ENCODE measurements around the gene MAPRE2.

MAPRE2 gene

DNA sequence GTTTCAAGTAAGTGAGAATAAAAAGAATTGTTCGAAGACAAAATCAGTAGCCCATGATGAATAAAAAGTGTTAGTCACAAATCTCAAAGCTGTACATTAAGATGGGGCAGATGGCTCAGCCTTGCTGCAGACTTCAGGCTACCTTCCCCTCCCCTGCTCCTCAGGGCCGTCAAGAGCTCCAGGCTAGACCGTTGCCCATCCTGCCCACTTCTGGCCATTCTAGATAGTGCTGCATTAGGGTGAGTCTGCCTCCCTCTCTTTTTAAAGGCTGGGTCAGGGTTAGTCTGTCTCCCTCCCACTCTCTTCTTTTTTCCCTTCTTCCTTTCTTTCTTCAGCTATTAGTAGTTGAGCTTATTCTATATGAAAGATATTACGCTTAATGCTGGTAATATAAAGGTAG, 86.0 kb downstream of the MAPRE2 start:
- no peak overlapping the region for H4K91ac ChIP-seq (ENCODE audit: low read length)
- H2BK120ac ChIP-seq (ENCODE audit: low read depth, low read length), result no peak overlapping the region
- no peak overlapping the region for H3K18ac ChIP-seq (ENCODE audit: low read depth in 1 of 2, low read length in 2 of 2)
- H2BK5ac ChIP-seq (ENCODE audit: low read depth, low read length, poor library complexity, severe bottlenecking), result no peak overlapping the region
- H3K4me2 ChIP-seq (ENCODE audit: low read length, poor library complexity, severe bottlenecking), result no peak overlapping the region
- H4K8ac ChIP-seq (ENCODE audit: low read length), result no peak overlapping the region
- no peak overlapping the region for H3K23ac ChIP-seq (ENCODE audit: low read length in 2 of 2)
- no peaks in the 10 kb centered on the region for H3K27me3 ChIP-seq (ENCODE audit: control insufficient read depth in 1 of 2, insufficient read depth in 1 of 2, low read length in 2 of 2)
- no peak overlapping the region for H3K9ac ChIP-seq (ENCODE audit: low read length)
- no peak overlapping the region for H2BK12ac ChIP-seq (ENCODE audit: low read length in 2 of 2)
- H2BK15ac ChIP-seq (ENCODE audit: low read depth, poor library complexity, severe bottlenecking), result no peak overlapping the region
- peaks cover 3% of the 10 kb centered on the region for H3K4me1 ChIP-seq (ENCODE audit: control insufficient read depth, insufficient read depth, low read depth, low read length)
- H2AFZ ChIP-seq (ENCODE audit: low read depth, low read length), result no peak overlapping the region
- no peak for DNase-seq
- H3K27ac ChIP-seq (ENCODE audit: low read length, poor library complexity, severe bottlenecking), result no peak overlapping the region
- H3K36me3 ChIP-seq (ENCODE audit: control insufficient read depth in 1 of 2, insufficient read depth in 2 of 2, low read depth in 1 of 2, low read length in 2 of 2), result peaks cover 14 to 25% of the 10 kb centered on the region in 2 experiments
- no peak overlapping the region for H3K4ac ChIP-seq (ENCODE audit: low read depth in 1 of 2, low read length in 2 of 2)
- H2AK5ac ChIP-seq (ENCODE audit: low read length, severe bottlenecking), result no peak overlapping the region
- no peak overlapping the region for H3K4me3 ChIP-seq (ENCODE audit: insufficient read depth in 1 of 2, low read depth in 1 of 2, low read length in 2 of 2)
- WGBS, result 64% methylated on average over 3 of the region's 4 CpGs
- peaks cover 15% of the 10 kb centered on the region for H3K79me1 ChIP-seq (replicated peaks; ENCODE audit: low read length, poor library complexity, severe bottlenecking)
- no peaks in the 10 kb centered on the region for H3K9me3 ChIP-seq (ENCODE audit: control insufficient read depth, low read length)
- H3K14ac ChIP-seq (ENCODE audit: low read length in 2 of 2), result no peak overlapping the region

DNA sequence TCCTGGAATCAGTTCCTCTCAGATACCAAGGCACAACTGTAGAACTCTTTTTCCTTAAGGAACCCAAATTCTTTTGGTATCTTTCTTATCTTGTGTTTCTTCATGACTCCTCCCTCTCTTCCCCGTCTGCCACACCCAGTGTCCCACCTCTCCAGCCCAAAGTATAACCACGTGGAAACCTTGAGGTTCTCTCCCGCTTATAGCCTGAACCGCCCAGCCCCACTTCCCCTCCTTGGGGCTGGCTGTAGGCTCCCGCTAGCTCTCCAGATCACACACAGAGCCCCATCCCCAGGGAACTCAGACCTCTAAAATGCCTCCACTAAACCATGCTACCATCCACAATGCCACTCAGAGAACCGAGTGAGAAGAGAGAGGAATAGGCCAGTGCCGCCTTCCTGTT, 87.5 kb downstream of the MAPRE2 start:
- Histone ChIP-seq H3K4me3 (ENCODE audit: insufficient read depth in 1 of 2, low read depth in 1 of 2, low read length in 2 of 2) (no peak overlapping the region), H3K27ac (ENCODE audit: low read length, poor library complexity, severe bottlenecking) (no peak overlapping the region), H3K23ac (ENCODE audit: low read length in 2 of 2) (no peak overlapping the region), H2BK15ac (ENCODE audit: low read depth, poor library complexity, severe bottlenecking) (no peak overlapping the region), H4K8ac (ENCODE audit: low read length) (no peak overlapping the region), H3K27me3 (ENCODE audit: control insufficient read depth in 1 of 2, insufficient read depth in 1 of 2, low read length in 2 of 2) (no peaks in the 10 kb centered on the region), H2AFZ (ENCODE audit: low read depth, low read length) (no peak overlapping the region), H2BK120ac (ENCODE audit: low read depth, low read length) (no peak overlapping the region), H4K91ac (ENCODE audit: low read length) (no peak overlapping the region), H3K4ac (ENCODE audit: low read depth in 1 of 2, low read length in 2 of 2) (no peak overlapping the region), H3K4me2 (ENCODE audit: low read length, poor library complexity, severe bottlenecking) (no peak overlapping the region), H2BK12ac (ENCODE audit: low read length in 2 of 2) (no peak overlapping the region), H3K79me1 (replicated peaks; ENCODE audit: low read length, poor library complexity, severe bottlenecking) (peaks cover 7% of the 10 kb centered on the region), H3K9ac (ENCODE audit: low read length) (no peak overlapping the region), H3K14ac (ENCODE audit: low read length in 2 of 2) (no peak overlapping the region), H3K4me1 (ENCODE audit: control insufficient read depth, insufficient read depth, low read depth, low read length) (no peaks in the 10 kb centered on the region), H3K36me3 (ENCODE audit: control insufficient read depth in 1 of 2, insufficient read depth in 2 of 2, low read depth in 1 of 2, low read length in 2 of 2) (peaks cover 17 to 39% of the 10 kb centered on the region in 2 experiments), H3K9me3 (ENCODE audit: control insufficient read depth, low read length) (no peaks in the 10 kb centered on the region), H3K18ac (ENCODE audit: low read depth in 1 of 2, low read length in 2 of 2) (no peak overlapping the region), H2AK5ac (ENCODE audit: low read length, severe bottlenecking) (no peak overlapping the region), H2BK5ac (ENCODE audit: low read depth, low read length, poor library complexity, severe bottlenecking) (no peak overlapping the region)
- DNase-seq, result no peak
- 91% methylated on average over 7 of the region's 7 CpGs for WGBS

- Histone ChIP-seq H3K27me3 (ENCODE audit: control insufficient read depth in 1 of 2, insufficient read depth in 1 of 2, low read length in 2 of 2) (no peaks in the 10 kb centered on the region), H3K4me2 (ENCODE audit: low read length, poor library complexity, severe bottlenecking) (no peak overlapping the region), H2BK12ac (ENCODE audit: low read length in 2 of 2) (no peak overlapping the region), H4K8ac (ENCODE audit: low read length) (no peak overlapping the region), H3K23ac (ENCODE audit: low read length in 2 of 2) (no peak overlapping the region), H3K4ac (ENCODE audit: low read depth in 1 of 2, low read length in 2 of 2) (no peak overlapping the region), H3K9me3 (ENCODE audit: control insufficient read depth, low read length) (no peaks in the 10 kb centered on the region), H2BK5ac (ENCODE audit: low read depth, low read length, poor library complexity, severe bottlenecking) (no peak overlapping the region), H3K14ac (ENCODE audit: low read length in 2 of 2) (no peak overlapping the region), H3K79me1 (replicated peaks; ENCODE audit: low read length, poor library complexity, severe bottlenecking) (peaks cover 3% of the 10 kb centered on the region), H2BK120ac (ENCODE audit: low read depth, low read length) (no peak overlapping the region), H4K91ac (ENCODE audit: low read length) (no peak overlapping the region), H2BK15ac (ENCODE audit: low read depth, poor library complexity, severe bottlenecking) (no peak overlapping the region), H3K36me3 (ENCODE audit: control insufficient read depth in 1 of 2, insufficient read depth in 2 of 2, low read depth in 1 of 2, low read length in 2 of 2) (peaks cover 19 to 44% of the 10 kb centered on the region in 2 experiments), H3K9ac (ENCODE audit: low read length) (no peak overlapping the region), H3K18ac (ENCODE audit: low read depth in 1 of 2, low read length in 2 of 2) (no peak overlapping the region), H3K27ac (ENCODE audit: low read length, poor library complexity, severe bottlenecking) (no peak overlapping the region), H2AK5ac (ENCODE audit: low read length, severe bottlenecking) (no peak overlapping the region), H2AFZ (ENCODE audit: low read depth, low read length) (no peak overlapping the region), H3K4me3 (ENCODE audit: insufficient read depth in 1 of 2, low read depth in 1 of 2, low read length in 2 of 2) (no peak overlapping the region), H3K4me1 (ENCODE audit: control insufficient read depth, insufficient read depth, low read depth, low read length) (no peaks in the 10 kb centered on the region)
- no peak for DNase-seq
These were observed 89.0 kb downstream of the MAPRE2 start for GRCh38 chr18:35130236-35130635.

DNA sequence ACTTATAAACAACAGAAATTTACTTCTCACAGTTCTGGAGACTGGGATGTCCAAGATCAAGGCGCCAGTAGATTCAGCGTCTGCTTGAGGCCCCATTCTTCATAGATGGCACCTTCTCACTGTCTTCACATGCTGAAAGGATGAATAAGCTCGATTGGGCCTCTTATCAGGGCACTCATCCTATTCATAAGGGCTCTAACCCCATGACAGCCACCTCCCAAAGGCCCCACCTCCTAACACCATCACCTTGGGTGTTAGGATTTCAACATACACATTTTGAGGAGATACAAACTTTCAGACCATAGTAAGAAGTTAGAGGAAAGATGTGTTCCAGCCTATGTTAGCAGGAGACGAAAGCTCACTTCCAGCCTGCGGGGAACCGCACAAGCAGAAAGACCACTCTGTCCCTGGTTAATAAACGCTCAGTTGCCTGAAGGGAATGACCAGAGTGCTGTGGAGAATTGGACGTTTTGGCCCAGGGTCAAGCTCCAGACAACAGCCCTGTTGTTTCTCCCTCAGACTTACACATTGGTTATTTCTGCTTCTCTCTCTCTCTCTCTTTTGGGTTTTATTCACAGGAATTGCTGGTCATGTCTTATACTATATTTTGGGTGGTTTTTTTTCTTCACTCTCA, 90.3 kb downstream of the MAPRE2 start:
- Histone ChIP-seq H3K18ac (ENCODE audit: low read depth in 1 of 2, low read length in 2 of 2) (no peak overlapping the region), H2BK15ac (ENCODE audit: low read depth, poor library complexity, severe bottlenecking) (no peak overlapping the region), H2AFZ (ENCODE audit: low read depth, low read length) (no peak overlapping the region), H3K9ac (ENCODE audit: low read length) (no peak overlapping the region), H3K4me3 (ENCODE audit: insufficient read depth in 1 of 2, low read depth in 1 of 2, low read length in 2 of 2) (no peak overlapping the region), H2BK5ac (ENCODE audit: low read depth, low read length, poor library complexity, severe bottlenecking) (no peak overlapping the region), H3K36me3 (ENCODE audit: control insufficient read depth in 1 of 2, insufficient read depth in 2 of 2, low read depth in 1 of 2, low read length in 2 of 2) (peaks cover 28 to 48% of the 10 kb centered on the region in 2 experiments), H4K91ac (ENCODE audit: low read length) (no peak overlapping the region), H2BK120ac (ENCODE audit: low read depth, low read length) (no peak overlapping the region), H3K14ac (ENCODE audit: low read length in 2 of 2) (no peak overlapping the region), H3K79me1 (replicated peaks; ENCODE audit: low read length, poor library complexity, severe bottlenecking) (no peaks in the 10 kb centered on the region), H3K9me3 (ENCODE audit: control insufficient read depth, low read length) (no peaks in the 10 kb centered on the region), H2AK5ac (ENCODE audit: low read length, severe bottlenecking) (no peak overlapping the region), H3K4ac (ENCODE audit: low read depth in 1 of 2, low read length in 2 of 2) (no peak overlapping the region), H3K27me3 (ENCODE audit: control insufficient read depth in 1 of 2, insufficient read depth in 1 of 2, low read length in 2 of 2) (no peaks in the 10 kb centered on the region), H3K27ac (ENCODE audit: low read length, poor library complexity, severe bottlenecking) (no peak overlapping the region), H3K4me1 (ENCODE audit: control insufficient read depth, insufficient read depth, low read depth, low read length) (no peaks in the 10 kb centered on the region), H3K4me2 (ENCODE audit: low read length, poor library complexity, severe bottlenecking) (no peak overlapping the region), H3K23ac (ENCODE audit: low read length in 2 of 2) (no peak overlapping the region), H4K8ac (ENCODE audit: low read length) (no peak overlapping the region), H2BK12ac (ENCODE audit: low read length in 2 of 2) (no peak overlapping the region)
- DNase-seq, result no peak
- 87% methylated on average over 8 of the region's 8 CpGs for WGBS
